GM11168 (cell line): ENCODE measurements around the gene DAD1.

Source experiments
- in situ Hi-C: fragments of 300-500 bp; cut with MboI; formaldehyde crosslinking; loops from one replicate; pipeline ENCODE4 v1.12.0; 2022; ENCODE audit warnings: low sequenced_read_pairs; ENCODE audit not compliant: unreplicated experiment

DAD1 gene

DNA sequence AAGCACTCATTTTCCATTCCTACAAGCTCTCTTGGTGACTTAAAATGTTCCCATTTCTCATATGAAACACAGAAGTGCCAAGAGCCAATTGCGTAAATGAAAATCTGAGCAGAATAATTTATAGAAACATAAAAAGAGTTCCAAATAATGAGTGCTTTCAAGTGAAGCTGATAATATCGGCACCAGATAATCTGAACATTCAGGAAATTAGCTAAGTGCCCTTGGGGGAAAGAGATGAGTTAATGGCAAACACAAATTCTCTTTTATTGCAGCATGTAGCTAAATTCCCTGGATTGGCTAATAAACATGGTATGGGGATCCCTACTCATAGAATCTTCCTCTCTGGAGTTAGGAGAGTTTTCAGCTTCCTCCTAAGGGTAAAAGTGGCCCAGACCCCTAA lies 46.7 kb downstream of the DAD1 start:
- in situ Hi-C loops: no loop called here

- in situ Hi-C loops: no loop called here
Measured at GRCh38 chr14:22541721-22542120, 47.3 kb downstream of the DAD1 start.

GRCh38 chr14:22540811-22541360 lies 48.1 kb downstream of the DAD1 start:
- in situ Hi-C loops: no loop called here

DNA sequence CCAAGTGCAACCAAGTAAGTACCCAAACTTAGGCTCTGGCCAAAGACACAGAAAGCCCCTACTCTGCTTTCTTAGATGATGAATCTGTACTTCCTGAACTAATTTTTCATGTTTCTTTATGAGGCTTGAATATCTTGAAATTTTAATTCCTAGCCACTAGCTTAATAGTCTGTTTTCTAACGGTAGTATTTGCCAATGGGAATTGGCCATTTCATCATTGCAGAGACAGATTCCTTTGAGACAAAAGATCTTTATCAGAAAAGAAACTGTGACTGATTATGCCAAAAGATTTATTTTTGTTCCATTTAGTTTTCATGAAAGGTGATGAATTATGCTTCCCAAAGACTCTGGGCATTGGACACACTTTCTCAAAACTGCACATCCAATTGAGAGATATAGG lies 48.7 kb downstream of the DAD1 start:
- in situ Hi-C loops: no loop called here

DNA sequence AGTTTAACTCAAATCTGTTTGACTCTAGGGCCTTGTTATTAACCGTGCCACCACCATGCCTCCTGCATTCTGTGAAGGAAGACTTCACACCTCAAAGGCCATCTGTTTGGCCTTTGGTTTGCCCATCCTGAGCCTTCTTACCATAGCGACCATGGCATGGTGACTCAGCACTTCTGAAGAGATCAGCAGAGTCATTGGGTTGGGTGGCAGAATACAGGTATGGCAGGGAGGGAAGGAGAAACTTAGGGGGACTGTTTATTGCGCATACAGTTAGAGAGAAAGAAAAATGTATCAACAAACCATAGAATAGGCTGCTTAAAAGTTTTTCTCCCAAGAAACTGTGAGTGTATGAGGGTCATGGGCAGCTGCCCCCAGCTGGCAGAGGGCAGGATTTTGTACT lies 49.2 kb downstream of the DAD1 start:
- in situ Hi-C loops: no loop called here

- in situ Hi-C loops: no loop called here
Measured at GRCh38 chr14:22538671-22539228, 50.3 kb downstream of the DAD1 start.

GRCh38 chr14:22537436-22538310 lies 51.4 kb downstream of the DAD1 start:
- in situ Hi-C loops: no loop called here

GRCh38 chr14:22536853-22537338 lies 52.1 kb downstream of the DAD1 start:
- in situ Hi-C loops: no loop called here

DNA sequence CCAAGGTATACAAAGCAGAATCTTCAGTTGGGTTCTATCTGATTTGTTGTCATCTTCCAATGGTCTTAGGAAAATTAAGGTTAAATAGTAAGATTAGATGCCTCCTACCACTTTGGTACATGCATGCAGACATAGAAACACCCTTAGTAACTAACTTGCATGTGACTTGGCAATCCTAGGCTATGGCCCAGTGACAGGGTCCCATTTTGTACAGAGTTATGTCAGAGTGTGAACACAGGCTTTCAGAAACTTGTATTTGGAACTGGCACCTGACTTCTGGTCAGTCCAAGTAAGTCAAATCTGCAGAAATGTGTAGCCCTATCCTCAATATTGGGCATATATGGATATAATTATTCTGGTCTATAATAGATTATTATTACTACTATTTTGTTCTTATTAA lies 53.1 kb downstream of the DAD1 start:
- in situ Hi-C loops: no loop called here

GRCh38 chr14:22535126-22535525 lies 53.9 kb downstream of the DAD1 start:
- in situ Hi-C loops: no loop called here

DNA sequence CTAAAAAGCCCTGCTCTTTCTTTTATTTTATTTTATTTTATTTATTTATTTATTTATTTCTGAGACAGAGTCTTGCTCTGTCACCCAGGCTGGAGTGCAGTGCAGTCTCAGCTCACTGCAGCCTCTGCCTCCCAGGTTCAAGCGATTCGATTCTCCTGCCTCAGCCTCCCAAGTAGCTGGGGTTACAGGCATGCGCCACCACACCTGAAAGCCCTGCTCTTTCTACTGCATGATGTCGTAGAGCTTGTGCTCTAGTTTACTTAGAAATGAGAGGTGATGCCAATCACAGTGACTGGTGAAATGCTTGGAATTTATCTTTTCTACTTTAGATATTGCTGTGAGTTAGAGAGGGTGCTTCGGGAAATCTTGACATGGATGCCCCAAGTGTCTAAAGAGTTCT lies 54.5 kb downstream of the DAD1 start:
- in situ Hi-C loops: no loop called here

DNA sequence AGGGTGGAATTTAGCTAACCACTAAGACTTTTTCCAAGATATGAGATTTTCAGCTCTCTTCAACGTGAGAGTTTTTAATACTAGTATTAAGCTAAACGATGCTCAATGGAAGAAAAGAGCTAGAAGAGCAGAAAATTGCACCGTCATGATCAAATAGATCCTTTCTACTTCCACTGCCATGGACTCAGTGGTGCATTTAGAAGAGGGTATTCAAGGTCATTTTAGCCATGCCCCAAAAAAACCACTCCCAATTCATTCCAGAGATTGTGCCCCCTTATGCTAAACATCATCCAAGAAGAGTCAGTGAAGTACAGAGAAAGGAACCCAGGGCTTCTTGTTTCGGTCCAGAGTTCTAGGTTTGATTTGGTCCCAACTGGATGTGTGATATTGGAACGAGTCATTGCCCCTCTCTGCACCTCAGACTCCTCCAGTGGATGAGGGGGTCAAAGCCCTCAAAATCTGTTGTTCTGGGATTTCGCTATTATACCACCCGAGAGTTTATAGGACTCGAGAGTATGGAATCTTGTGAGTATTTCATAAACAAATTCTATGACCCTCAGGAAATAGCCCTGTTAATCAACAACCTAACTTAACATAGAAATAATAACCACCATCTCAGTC lies 55.2 kb downstream of the DAD1 start:
- in situ Hi-C loops: no loop called here

- in situ Hi-C loops: no loop called here
Measured at GRCh38 chr14:22533057-22533704, 55.8 kb downstream of the DAD1 start.

DNA sequence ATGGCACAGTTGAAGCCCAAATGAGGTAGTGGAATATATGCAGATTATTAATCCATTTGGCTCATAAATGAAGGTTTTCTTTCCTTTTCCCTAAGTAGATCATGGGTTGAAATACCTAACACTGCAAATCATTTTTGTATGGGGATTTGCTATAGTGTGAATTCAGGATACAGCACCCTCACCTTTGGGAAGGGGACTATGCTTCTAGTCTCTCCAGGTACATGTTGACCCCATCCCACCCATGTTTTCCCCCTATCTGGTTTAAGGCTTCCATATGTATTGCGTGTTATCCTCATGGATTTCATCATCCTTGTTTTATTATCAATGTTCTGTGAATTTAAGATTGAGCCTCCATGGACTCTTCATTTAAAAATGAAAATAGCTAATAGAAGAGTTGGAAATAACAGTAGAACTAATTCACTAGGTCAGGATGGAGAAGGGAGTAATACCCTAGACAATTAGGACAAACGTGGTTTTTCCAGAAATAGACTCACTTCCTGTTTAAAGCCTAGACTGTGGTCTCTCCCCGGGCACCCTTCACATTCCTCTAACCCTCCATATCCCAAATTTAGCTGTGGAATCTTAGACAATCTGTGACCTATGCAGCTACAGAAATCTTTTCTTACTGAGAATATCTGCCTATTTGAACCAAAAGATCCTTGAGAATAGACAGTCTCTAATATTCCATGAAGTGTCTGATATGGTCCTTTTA lies 56.5 kb downstream of the DAD1 start:
- in situ Hi-C loops: no loop called here

- in situ Hi-C loops: no loop called here
Measured at GRCh38 chr14:22531451-22532344, 57.3 kb downstream of the DAD1 start.

- in situ Hi-C loops: no loop called here
Measured at GRCh38 chr14:22530127-22530526, 58.9 kb downstream of the DAD1 start.

GRCh38 chr14:22526744-22527143 lies 62.3 kb downstream of the DAD1 start:
- in situ Hi-C loops: no loop called here

DNA sequence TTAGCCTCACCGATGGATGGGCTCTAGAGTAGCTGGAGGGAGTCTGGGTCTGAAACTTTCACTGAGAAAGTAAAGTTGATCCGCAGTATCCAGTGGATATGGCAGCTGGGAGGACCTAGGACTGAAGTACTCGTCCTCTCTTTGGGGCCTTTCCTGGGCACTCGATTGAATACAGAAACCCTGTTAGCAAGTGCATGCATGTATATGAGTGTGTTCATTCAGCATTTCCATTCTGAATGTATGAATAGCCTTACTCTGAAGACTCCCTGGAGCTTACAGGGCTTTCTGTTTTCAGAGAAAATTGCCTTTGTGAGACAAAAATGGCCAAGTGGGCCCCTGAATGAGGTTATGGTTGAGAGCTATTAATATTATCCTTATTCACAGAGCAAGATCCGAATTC lies 62.8 kb downstream of the DAD1 start:
- in situ Hi-C loops: no loop called here

DNA sequence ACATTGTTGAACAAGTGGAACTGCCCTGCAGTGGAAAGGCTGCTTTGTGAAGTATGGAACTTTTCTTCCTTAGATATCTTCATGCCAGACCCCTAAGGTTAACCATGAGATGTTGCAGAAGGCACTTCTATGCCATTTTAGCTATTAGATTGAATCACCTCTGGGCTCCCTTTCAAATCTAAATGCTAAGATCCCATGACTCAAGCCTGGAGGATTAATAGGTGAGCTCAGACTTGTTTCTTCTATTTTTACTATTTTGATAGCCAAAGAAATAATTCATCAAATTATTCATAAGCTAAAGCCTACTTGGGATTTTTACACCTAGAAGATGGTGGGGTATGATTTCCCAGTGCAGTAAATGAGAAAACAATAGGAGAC lies 64.3 kb downstream of the DAD1 start:
- in situ Hi-C loops: no loop called here
